T-helper 1 cell (primary cell): Measurements from ENCODE around the gene BIN1.

ENCODE experiments used
- DNase-seq, 5 donors: peaks; one replicate each; pipeline ENCODE4 v3.0.0-alpha.2; 2012 to 2020

BIN1 gene

DNA sequence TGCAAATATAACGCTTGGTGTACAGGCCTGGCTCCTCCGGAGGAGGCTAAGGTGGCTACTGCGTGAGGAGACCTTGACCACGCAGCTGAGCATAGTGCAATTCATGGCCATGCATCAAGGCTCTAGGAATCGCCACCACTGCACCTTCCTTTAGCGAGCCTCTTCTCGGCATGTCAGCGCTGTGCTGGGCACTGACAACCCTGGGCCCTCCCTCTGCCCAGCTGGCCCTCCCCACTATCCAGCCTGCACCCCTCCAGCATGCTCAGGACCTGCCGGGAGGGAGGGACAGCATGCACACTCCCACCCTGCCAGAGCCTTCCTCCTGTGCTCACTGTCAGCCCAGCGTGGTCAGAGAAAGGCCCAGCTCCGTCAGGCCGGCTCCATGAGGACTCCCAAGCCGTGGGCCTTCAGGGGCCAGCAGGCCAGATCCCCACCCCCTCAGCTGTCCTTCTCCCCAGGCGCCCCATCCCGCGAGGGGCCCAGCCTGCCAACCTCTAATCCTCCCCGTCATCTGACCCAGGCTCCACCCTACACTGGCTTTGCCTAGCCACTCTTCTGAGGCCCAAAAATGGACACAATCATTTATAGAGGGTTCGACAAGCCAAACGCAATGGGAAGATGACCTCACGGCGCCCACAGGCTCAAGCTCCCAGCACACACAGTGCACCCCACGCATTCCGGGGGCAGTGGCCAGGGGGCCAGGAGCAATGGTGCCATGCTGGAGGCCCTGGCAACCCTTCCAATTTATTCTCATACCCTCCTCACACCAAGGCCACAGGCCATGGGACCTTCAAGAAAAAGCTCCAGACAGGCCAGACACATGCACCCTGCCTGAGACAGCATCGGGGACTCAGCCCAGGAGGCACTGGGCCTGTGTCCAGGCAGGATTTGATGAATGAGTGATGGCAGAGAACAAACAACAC lies 3.5 kb downstream of the BIN1 start:
- no peak for DNase-seq

DNA sequence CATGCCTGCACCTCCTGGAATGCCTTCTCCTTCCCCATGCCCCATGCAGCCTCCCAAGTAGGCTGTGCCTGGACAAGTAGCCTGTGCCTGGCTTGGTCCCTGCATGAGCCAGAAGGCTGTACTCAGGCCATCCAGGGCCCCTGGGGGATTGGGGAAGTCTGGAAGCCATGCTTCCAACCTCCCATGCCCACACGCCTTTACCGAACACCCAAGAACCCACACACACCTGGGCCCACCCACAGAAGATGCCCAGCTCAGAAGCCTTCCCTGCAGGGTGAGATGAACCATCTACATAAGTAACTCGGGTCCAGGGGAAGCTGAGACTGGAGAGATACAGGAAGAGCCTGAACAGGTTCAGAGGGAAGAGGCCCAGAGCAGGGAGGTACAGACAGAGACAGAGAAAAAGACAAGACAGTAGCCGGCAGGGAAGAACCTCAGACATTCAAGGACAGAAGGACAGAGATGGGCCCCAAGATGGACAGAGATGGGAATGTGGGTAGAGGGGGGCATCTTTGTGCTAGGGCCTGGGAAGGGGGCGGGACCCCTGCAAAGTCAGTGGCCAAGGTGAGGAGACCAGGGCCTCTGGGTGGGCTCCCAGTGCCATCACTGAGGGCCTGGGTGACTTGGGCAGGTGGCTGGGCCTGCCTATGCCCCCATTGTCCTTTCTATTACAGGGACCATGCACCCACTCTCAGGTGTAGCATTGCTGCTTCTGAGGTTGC lies 4.3 kb downstream of the BIN1 start:
- DNase-seq, result no peak

DNA sequence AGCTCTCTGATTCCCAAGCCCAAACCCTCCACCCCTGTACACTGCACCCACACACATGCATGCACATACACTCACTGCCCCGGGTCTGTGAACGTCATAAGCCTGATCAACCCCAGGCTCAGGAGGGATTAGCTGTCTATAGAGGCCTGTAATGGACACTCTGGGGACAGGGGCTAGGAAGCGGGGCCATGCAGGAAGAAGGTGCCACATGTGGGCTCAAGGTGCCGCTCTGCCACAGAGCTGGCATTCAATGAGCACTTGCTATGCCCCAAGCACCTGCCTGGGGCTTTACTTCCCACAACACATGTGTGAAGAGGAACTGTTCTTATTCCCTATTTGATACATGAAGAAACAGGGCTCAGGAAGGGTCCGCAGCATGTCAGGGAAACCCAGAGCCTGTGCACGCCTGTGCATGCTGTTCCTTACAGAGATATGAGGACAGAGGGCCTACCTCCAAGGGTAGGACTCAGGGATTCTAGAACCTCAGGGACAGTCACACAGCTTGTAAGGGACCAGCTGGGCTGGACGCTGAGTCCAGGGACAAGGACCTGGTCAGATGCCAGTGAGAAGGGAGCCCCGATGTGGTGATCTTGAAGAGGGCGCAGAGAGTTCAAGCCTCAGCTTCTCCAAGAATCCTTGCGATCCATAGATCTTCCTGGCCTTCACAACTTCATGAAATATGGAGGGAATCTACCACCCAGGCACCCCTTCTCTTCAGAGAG lies 5.0 kb downstream of the BIN1 start:
- no peak for DNase-seq

DNA sequence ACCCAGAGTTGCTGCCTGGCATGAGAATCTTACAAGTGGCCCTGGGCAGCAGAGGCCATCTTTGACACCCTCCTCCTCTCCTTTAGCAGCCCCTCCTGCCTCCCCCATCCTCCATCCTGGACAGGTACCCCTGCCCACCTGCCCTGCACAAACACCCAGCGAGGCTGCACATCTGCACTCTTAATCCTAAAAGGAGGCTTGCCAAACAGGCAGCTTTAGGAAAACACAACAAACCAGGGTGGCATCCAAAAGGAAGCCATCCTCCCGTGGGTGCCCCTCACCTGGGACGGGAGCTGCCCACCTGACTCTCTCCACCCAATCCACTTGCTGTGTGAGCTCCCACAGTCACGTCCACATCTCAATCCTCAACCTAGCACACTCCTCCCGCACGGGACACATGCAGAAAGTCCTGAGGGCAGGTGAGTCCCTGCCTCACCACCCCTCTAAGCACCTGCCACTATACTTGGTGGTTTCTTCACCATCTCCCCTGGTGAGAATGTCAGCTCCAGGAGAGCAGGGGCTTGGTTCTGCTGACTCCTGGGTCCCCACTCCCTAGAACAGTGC lies 5.8 kb downstream of the BIN1 start:
- no peak for DNase-seq

DNA sequence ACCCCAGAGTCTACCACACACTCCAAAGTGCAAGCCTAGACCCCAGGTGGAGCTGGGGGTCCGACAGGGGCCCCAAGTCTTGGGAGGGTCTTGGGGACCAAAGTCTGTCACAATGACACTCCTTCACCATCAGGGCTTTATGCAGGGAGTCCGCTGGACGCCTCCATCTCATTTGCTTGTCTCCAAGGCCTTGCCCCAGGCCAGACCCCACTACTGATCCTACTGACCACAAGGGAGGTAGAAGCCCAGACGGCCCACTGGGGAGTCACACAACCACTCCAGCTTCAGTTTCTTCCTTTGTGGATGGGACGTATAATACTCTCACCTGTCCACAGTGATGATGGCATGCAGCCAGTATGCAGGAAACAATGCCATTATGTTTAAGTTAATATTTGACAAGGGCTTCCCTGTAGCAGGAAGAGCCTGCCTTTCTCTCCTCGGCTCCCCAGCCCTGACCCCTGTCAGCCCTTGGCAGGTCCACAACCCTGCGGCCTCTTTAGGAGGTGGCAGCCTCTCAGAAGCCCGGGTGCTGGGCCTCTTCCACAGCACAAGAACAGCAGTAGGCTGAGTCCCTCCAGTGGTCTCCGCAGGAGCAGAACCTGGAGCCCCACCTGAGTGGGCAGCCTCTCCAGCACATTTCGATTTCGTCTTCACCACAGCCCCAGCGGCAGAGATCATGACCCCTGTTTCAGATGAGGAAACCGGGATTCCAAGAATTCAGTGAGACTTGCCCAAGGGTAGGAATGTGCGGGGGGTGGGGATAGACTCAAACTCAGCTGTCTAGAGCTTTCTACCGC lies 6.5 kb downstream of the BIN1 start:
- no peak for DNase-seq

DNA sequence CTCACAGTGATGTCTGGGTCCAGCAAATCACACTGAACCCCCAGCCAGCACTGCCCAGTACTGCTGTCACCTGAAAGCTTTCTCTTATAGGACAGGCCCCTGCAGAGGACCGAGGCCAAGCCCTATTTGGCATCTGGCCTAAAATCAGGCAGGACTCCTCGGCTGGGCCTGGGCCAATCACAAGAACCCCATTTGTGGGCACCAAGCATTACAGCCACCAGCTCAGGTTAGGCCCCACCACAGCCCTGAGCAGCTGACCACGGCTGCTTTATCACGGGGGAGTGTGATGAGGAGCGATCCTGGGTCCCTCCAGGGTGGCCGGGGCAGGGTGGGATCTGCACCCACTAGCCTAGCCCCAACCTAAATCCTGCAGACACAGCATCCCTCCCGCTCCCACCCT lies 8.2 kb downstream of the BIN1 start:
- DNase-seq, result no peak

DNA sequence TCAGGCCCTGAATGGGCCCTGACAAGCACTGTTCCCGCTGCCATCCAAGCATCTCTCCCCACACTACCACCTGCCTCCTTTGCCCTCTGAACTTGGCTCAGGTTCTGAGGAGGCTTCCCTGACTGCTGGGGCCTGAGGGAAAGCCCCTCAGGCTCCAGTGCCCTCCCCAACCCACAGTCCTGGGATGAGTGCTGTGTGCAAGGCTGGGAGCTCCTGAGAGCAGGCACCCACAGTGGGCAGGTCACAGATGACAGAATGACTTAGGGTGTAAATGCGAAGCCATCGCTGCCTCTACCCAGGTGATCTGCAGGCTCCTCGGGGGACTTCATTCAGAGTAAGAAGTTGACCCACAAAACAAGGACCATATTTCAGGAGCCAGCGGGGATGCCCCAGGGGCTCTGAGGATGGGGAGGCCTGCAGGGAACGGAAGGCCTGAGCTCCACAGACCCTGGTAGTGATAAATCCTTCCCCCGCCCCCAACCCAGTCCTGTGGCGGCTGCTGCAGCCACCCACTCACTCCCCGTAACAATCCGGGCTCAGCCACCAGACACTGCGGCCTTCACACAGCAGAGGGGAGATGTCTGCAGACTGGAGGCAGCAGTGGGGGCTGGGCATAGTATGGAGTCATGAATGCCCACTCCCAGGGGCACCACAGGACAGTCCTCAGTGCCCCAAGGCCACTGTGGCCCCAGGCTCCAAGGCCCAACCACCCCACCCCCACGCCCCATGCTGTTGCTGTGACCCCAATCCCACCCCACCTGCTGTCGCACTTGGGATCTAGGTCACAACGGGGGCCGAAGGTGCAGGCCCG lies 8.9 kb downstream of the BIN1 start:
- DNase-seq, result no peak

DNA sequence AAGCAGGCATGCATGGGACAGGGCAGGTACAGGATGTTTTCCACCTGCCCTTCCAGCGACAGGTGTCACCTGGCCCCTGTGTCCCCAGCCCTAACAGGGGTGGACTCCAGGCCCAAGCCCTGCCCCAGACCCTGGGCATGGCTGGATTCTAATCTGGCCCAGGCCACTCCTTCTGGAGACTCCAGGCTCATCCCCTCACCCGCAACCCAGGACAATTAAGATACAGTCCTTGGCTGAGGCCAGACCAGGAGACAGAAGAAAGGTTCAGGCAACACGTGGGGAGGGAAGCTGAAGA lies 9.5 kb downstream of the BIN1 start:
- DNase-seq, result no peak

DNA sequence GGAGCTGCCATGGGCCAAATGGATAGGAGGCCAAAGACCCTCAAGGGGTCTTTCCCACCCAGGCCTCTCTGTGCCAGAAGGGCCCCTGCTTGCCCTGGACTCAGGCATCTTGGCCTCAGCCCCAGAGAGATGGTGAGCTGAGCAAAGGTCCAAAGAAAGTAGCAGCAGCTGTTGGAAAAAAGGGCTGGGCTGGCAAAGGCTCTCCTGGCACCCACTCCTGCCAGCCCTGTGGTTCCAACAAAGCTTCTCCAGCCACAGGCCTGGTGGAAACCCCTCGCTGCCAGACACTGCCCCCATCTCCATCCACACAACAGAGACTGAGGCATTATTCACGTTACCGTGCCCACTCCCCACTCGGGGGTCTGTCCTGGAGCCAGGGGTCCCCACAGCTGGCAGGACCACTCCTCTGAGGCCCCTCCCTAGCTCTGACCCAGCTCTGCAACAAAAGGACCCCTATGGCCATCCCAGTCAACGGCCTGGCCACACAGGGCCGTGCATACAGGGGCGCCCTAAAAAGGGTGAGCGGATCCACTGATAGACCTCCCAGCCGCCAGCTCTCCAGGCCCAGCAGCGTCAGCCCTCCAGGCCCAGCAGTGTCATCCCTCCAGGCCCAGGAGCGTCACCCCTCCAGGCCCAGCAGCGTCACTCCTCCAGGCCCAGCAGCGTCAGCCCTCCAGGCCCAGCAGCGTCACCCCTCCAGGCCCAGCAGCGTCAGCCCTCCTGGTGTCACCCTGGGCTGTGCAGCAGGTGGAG lies 10.1 kb downstream of the BIN1 start:
- no peak for DNase-seq

DNA sequence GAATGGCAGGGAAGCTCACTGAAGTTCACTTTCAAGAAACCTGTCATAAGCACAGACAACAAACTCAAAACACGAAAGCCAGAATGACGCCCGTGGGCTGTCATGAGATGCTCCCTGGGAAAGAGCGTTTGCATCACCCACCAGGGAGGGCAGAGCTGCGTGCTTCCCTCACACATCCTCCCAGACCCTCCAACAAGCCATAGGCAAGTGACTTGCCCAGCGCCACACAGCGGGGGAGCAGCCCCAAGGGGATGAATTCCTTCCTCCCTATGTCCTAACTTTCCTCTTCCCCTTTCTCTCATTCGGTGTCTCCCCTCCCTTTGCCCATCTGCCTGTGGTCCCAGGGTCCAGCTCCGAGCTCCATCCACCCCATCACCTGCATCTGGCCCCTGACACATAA lies 10.7 kb downstream of the BIN1 start:
- no peak for DNase-seq

DNA sequence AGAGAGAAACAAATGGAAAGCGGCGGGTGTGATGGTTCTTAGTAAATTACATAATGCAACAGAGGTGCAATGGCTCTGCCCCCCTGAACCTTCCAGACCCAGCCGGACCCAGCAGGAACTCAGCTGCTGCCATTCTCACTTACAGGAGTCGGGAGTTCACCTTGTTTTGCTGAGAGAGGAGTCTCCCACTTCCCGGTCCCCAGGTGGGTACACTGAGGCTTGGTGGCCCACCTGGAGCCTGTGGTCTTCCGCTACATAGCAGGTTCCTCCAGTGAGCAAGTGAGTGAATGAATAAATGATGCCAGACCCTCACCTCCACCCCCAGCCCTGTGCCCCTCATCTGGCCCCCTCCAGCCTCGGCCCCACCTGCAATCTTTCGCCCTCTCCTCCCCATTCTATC lies 11.2 kb downstream of the BIN1 start:
- DNase-seq, result no peak

DNA sequence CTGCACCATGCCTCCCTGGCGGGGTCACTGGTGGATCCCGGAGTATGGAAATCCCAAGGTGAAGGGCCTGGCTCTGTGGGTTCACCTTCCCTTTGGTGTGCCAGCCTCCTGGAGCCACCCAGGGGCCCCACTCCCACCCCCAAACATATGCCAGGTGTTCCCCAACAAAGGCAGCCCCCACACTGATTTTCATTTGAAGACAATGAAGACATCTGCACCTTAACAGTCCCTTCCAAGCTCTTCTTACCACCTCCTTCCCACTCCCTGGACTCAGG lies 11.7 kb downstream of the BIN1 start:
- DNase-seq, result no peak

DNA sequence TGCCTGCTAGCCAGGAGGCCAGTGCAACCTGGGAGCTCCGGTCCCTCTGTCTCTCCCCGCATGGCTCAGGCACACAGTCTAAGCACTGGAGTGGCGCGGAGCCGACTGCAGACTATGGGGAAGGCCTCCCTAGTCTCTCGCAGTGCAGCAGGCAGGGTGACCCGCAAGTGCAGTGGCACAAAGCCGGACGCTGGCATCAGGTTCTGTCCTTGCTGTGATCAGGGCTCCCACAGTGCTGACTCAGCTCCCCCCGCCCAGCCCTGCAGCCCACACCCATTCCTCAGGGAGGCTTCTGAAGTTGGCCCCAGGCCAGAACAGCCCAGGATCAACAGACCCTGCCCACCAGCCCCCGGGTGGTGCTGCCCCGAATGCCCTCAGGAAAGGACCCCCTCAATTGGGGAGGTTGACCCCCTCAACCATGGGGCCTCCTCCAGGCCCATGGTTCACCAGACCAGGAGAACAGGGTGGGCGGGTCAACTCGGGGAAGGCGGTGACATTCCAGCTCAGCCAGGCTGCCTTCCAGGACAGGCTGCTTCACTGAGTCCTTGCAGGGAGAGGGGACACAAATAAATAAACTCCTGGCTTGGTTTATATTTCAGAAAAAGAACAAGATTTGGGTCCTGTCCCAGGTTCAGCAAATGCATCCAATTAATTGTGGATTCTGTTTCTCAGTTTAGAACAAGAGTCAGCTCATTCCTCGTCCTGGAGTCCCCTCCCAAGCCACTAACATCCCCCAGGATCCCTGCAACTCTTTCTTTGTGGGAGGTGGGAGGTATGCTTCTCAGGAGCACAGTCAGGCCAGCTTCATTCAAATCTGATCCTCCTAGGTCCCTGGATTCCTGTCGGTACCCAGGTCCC lies 12.2 kb downstream of the BIN1 start:
- no peak for DNase-seq

DNA sequence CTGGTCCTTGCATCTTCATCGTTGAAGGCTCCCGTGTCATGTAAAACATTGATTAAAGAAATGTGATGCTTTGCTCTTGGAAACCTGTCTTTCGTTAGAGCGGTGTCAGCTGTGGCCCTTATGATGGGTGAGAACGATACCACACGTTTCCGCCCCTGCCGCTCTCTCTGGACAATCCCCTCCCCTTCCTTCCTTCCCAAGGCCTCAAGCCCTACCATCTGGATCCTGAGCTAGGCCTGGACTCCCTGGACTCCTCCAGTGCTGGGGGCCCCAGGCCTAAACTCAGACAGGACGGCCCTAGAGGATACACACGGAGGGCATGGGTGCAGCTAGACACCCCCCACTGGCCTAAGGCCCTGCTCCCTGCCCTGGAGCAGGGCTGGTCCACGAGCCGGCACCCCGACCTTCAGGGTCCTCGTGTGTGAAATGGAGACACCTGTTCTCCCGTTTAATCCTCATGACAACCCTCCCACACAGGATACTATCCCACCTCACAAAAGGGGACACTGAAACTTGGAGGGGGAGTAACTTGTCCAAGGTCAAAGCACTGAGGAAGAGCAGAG lies 13.2 kb downstream of the BIN1 start:
- DNase-seq, result no peak

DNA sequence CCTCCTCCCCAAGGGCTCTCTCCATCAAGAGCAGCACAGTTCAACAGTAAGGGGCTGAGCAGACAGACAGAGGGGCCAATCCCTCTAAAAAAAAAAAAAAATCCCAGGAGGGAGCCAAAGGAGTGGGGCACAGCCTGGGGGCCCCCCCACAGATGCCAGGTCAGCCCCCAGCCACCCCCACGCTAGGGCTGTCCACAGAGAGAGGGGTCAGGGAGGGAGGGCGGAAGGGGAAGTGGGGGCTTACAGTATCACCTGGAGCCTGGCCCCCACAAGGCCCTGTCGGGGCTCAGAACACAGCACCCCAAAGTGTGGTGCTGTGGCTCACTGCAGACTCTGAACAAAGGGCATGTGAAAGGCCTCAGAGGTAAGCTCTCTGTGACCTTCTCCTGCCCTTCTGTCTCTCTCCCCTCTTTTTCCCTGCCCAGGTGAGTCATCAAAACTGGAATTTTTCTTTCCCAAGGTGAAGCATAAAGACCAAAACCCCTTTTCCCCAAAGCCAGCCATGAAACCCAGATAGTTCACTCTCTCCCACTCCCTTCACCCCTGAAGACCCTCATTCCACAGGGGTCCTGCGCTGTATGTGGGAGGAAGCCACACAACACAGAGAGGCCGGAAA lies 13.9 kb downstream of the BIN1 start:
- no peak for DNase-seq

DNA sequence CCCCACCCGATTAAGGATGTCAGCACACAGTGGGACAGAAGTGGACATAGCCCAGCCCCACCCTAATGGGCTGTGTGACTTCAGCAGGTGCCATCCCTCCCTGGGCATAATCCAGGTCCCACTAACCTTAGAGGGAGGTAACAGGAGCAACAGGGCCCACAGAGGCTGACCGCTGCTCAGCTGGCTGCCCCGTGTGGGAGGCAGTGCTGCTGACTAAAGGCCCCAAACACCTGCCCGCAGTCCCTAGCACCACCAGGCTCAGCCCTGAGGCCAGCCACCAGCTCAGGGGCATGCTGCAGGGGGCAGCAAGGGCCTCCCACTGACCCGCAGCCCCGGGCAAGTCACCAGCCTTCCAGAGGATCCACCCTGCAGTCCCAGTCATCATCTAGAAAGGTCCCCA lies 14.6 kb downstream of the BIN1 start:
- DNase-seq, result no peak

DNA sequence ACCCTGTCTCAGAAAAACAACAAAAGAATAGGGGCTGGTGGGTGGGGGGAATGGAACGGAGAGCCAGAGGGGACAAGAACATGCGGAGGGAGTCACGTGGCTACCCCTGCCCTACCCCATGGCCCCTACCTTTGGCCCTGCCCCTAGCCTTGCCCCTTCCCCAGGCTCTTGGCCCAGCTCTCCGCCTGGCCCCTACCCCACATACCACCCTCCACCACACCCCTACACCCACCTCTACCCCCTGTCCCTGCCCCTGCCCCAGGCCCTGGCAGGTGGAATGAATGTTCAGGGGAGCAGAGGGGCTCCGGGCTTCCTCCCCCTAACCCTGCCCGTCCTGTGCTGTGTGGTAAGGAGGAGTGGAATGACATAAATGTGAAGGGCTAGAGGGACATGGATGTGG lies 15.1 kb downstream of the BIN1 start:
- DNase-seq, result no peak

DNA sequence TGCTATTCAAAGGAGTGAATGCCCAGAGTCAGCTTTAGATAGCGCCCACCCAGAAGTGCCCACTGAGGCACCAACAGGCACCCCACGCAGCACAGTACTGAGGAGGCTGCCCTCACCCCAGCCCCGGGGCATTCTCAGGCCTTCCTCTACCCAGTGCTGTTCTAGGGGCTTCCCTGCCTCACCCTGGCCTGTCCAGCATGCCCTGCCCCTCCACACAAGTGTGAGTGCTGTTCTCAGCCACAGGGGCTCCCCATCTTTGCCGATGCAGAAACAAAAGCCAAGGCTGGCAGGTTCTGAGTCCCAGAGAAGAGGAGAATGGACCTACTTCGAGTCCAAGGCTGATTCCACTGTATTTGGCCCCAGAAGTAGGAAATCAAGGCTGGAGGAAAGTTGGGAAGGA lies 15.8 kb downstream of the BIN1 start:
- DNase-seq, result no peak
